B cell (primary cell): ENCODE results near the gene DDX27.

Experiments used
- EZH2 ChIP-seq: IDR thresholded peaks from 2 replicates; pipeline ENCODE4 v1.6.1; 2012; ENCODE audit warnings: borderline replicate concordance, low read depth, mild to moderate bottlenecking, moderate library complexity, low read length; ENCODE audit not compliant: insufficient read depth, poor library complexity, severe bottlenecking
- TF ChIP-seq, protein P1 (sequence below): fragments of 200-600 bp; IDR thresholded peaks from one replicate; pipeline ENCODE4 v1.8.0; 2022; ENCODE audit warnings: antibody characterized with exemption, mild to moderate bottlenecking

DNA sequence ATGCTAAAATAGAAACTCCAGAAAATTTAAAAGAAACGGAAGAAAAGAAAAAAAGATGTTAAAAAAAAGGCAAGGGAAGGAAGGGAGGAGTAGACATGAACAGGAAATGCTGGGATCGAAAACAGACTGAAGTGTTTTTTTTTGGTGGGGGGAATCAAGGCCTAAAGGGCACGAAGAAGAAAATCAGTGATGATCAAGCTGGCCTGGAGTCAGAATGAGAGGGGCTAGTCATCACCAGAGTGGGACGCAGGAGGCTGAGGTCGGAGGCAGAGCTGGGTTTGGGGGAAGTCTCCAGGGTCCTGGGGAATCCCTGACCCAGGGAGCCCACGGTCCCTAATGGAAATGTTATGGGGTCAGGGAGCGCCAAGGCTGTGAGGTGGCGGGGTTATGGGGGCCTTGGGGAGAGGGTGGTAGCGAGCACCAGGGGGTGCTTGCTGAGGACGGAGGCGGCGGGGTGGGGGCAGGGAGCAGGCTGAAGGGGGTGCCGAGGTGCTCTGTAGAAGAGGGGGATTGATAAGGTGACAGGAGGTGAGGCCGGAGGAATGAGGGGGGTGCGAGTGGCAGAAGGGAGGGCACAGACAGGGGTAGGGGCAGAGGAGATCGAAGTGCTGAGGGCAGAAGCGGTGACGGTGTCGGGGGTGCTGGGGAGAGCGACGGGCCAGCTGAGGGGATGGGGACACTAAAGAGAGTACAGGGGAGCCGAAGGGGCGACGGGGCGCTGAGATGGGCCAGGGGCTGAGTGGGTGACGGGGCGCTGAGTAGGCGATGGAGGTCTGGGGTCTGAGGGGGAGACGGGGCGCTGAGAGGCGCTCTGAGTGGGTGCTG is 58.0 kb downstream of the DDX27 start:
- TF ChIP-seq, protein P1, sequence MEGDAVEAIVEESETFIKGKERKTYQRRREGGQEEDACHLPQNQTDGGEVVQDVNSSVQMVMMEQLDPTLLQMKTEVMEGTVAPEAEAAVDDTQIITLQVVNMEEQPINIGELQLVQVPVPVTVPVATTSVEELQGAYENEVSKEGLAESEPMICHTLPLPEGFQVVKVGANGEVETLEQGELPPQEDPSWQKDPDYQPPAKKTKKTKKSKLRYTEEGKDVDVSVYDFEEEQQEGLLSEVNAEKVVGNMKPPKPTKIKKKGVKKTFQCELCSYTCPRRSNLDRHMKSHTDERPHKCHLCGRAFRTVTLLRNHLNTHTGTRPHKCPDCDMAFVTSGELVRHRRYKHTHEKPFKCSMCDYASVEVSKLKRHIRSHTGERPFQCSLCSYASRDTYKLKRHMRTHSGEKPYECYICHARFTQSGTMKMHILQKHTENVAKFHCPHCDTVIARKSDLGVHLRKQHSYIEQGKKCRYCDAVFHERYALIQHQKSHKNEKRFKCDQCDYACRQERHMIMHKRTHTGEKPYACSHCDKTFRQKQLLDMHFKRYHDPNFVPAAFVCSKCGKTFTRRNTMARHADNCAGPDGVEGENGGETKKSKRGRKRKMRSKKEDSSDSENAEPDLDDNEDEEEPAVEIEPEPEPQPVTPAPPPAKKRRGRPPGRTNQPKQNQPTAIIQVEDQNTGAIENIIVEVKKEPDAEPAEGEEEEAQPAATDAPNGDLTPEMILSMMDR: no peak
- TF ChIP-seq EZH2: no peak
